ENCODE data around the gene DIP2C.

DIP2C gene

GRCh38 chr10:498760-499435, 190.6 kb downstream of the DIP2C start:
- no peak for DNase-seq (ENCODE audit: low read depth in 2 of 2)

- DNase-seq (ENCODE audit: low read depth in 2 of 2) = no peak
These were observed 191.5 kb downstream of the DIP2C start for GRCh38 chr10:497898-498451.

- DNase-seq (ENCODE audit: low read depth in 2 of 2) = no peak
These were observed 192.2 kb downstream of the DIP2C start for GRCh38 chr10:497289-497688.

- no peak for DNase-seq (ENCODE audit: low read depth in 2 of 2)
These were observed 194.9 kb downstream of the DIP2C start for GRCh38 chr10:494556-494955.

- DNase-seq (ENCODE audit: low read depth in 2 of 2) = no peak
These were observed 195.3 kb downstream of the DIP2C start for GRCh38 chr10:494149-494542.

- no peak for DNase-seq (ENCODE audit: low read depth in 2 of 2)
These were observed 195.9 kb downstream of the DIP2C start for GRCh38 chr10:493391-494148.

GRCh38 chr10:492836-493235, 196.6 kb downstream of the DIP2C start:
- DNase-seq (ENCODE audit: low read depth in 2 of 2) = no peak

- no peak for DNase-seq (ENCODE audit: low read depth in 2 of 2)
These were observed 197.6 kb downstream of the DIP2C start for GRCh38 chr10:491667-492424.

GRCh38 chr10:490891-491571, 198.4 kb downstream of the DIP2C start:
- peak in 1 of 2 experiments; percentile 9 for DNase-seq (ENCODE audit: low read depth in 2 of 2)

- peak; percentile 37 to 44 for DNase-seq (ENCODE audit: low read depth in 2 of 2)
These were observed 199.2 kb downstream of the DIP2C start for GRCh38 chr10:490256-490655.

- DNase-seq (ENCODE audit: low read depth in 2 of 2) = no peak
These were observed 200.1 kb downstream of the DIP2C start for GRCh38 chr10:489330-489729.

GRCh38 chr10:488933-489215, 200.6 kb downstream of the DIP2C start:
- no peak for DNase-seq (ENCODE audit: low read depth in 2 of 2)

- no peak for DNase-seq (ENCODE audit: low read depth in 2 of 2)
These were observed 201.2 kb downstream of the DIP2C start for GRCh38 chr10:488081-488932.

- no peak for DNase-seq (ENCODE audit: low read depth in 2 of 2)
These were observed 202.7 kb downstream of the DIP2C start for GRCh38 chr10:486666-487322.

- DNase-seq (ENCODE audit: low read depth in 2 of 2) = peak; percentile 17 to 25
These were observed 203.3 kb downstream of the DIP2C start for GRCh38 chr10:486206-486605.

GRCh38 chr10:485776-486175, 203.7 kb downstream of the DIP2C start:
- no peak for DNase-seq (ENCODE audit: low read depth in 2 of 2)

- no peak for DNase-seq (ENCODE audit: low read depth in 2 of 2)
These were observed 204.4 kb downstream of the DIP2C start for GRCh38 chr10:484925-485661.

- no peak for DNase-seq (ENCODE audit: low read depth in 2 of 2)
These were observed 205.0 kb downstream of the DIP2C start for GRCh38 chr10:484441-484924.

- no peak for DNase-seq (ENCODE audit: low read depth in 2 of 2)
These were observed 206.2 kb downstream of the DIP2C start for GRCh38 chr10:483261-483660.

GRCh38 chr10:482848-483247, 206.6 kb downstream of the DIP2C start:
- no peak for DNase-seq (ENCODE audit: low read depth in 2 of 2)

Data from fibroblast of skin of left quadriceps (primary cell).